Neural cell (in vitro differentiated cells): ENCODE measurements around the gene SUCLG1. TPM values are rescaled to one million over a fixed set of nuclear protein-coding genes. Genes with fewer than 3 reads are reported as not detected.

ENCODE experiments used
- H2AFZ ChIP-seq: fragments of 200-600, 300-800 bp; sonication (generic), shearing (Covaris generic); 2 replicates; pipeline ENCODE4 v1.6.0; 2014; ENCODE audit warnings: low read depth, mild to moderate bottlenecking, antibody characterized with exemption, low read length, moderate library complexity
- H3F3A ChIP-seq: fragments of 200-600 bp; shearing (Covaris generic); 2 replicates; pipeline ENCODE4 v1.6.1; 2016; ENCODE audit warnings: mild to moderate bottlenecking, moderate library complexity, mixed read lengths, antibody characterized with exemption, low read length; ENCODE audit not compliant: insufficient read depth, poor library complexity, severe bottlenecking
- H3K27ac ChIP-seq: fragments of 200-600, 300-800 bp; sonication (generic), shearing (Covaris generic); 2 replicates; pipeline ENCODE4 v1.5.1; 2014; ENCODE audit warnings: mild to moderate bottlenecking, low read length, moderate library complexity
- H3K27me3 ChIP-seq: fragments of 300-800, 200-600 bp; sonication (generic), shearing (Covaris generic); 2 replicates; pipeline ENCODE4 v1.6.0; 2014; ENCODE audit warnings: mild to moderate bottlenecking, low read depth, low read length, moderate library complexity; ENCODE audit not compliant: insufficient read depth
- H3K36me3 ChIP-seq: fragments of 300-800, 200-600 bp; sonication (generic), shearing (Covaris generic); 2 replicates; pipeline ENCODE4 v1.5.1; 2014; ENCODE audit warnings: mild to moderate bottlenecking, antibody characterized with exemption, low read length, moderate library complexity; ENCODE audit not compliant: insufficient read depth
- H3K4me2 ChIP-seq: fragments of 300-800, 200-600 bp; sonication (generic), shearing (Covaris generic); 2 replicates; pipeline ENCODE4 v1.6.0; 2014; ENCODE audit warnings: mild to moderate bottlenecking, low read length
- H3K4me3 ChIP-seq: fragments of 300-800, 200-600 bp; sonication (generic), shearing (Covaris generic); 2 replicates; pipeline ENCODE4 v1.5.1; 2014; ENCODE audit warnings: mild to moderate bottlenecking, low read length, moderate library complexity
- H3K79me2 ChIP-seq: fragments of 200-600 bp; shearing (Covaris generic); replicated peaks from 2 replicates; pipeline ENCODE4 v1.6.0; 2014; ENCODE audit warnings: mild to moderate bottlenecking, low read length, moderate library complexity; ENCODE audit not compliant: insufficient read depth
- H3K9ac ChIP-seq: fragments of 300-800, 200-600 bp; sonication (generic), shearing (Covaris generic); 2 replicates; pipeline ENCODE4 v1.6.1; 2016; ENCODE audit warnings: mild to moderate bottlenecking, low read length, mixed read lengths
- H3K9me2 ChIP-seq: fragments of 200-600 bp; shearing (Covaris generic); 2 replicates; pipeline ENCODE4 v1.6.1; 2016; ENCODE audit warnings: mild to moderate bottlenecking, low read length, mixed read lengths; ENCODE audit not compliant: insufficient read depth
- H3K9me3 ChIP-seq: fragments of 200-600, 300-800 bp; sonication (generic), shearing (Covaris generic); 2 replicates; pipeline ENCODE4 v1.6.1; 2016; ENCODE audit warnings: mild to moderate bottlenecking, mixed run types, low read length, moderate library complexity, mixed read lengths
- H4K20me1 ChIP-seq: fragments of 200-600 bp; shearing (Covaris generic); 2 replicates; pipeline ENCODE4 v1.6.1; 2016; ENCODE audit warnings: mild to moderate bottlenecking, mixed run types; ENCODE audit not compliant: insufficient read depth
- CTCF ChIP-seq: fragments of 450-650 bp; IDR thresholded peaks from 2 replicates; pipeline ENCODE4 v1.5.1; 2014; ENCODE audit warnings: antibody characterized with exemption, mild to moderate bottlenecking, moderate library complexity; ENCODE audit not compliant: poor library complexity, severe bottlenecking
- EP300 ChIP-seq: fragments of 450-650 bp; conservative IDR thresholded peaks from 2 replicates; pipeline ENCODE4 v1.6.1; 2014; ENCODE audit warnings: antibody characterized with exemption, mild to moderate bottlenecking, moderate library complexity; ENCODE audit not compliant: poor library complexity, severe bottlenecking
- EZH2 ChIP-seq: fragments of 200-600, 300-800 bp; shearing (Covaris generic), sonication (generic); IDR thresholded peaks from 2 replicates; pipeline ENCODE4 v1.6.1; 2014; ENCODE audit warnings: antibody characterized with exemption, low read length, borderline replicate concordance, mild to moderate bottlenecking; ENCODE audit not compliant: insufficient read depth, poor library complexity, severe bottlenecking
- MXI1 ChIP-seq: fragments of 450-650 bp; conservative IDR thresholded peaks from 2 replicates; pipeline ENCODE4 v1.6.1; 2014; ENCODE audit warnings: antibody characterized with exemption, mild to moderate bottlenecking; ENCODE audit not compliant: poor library complexity, severe bottlenecking
- POLR2AphosphoS5 ChIP-seq: IDR thresholded peaks from 2 replicates; pipeline ENCODE4 v1.6.1; 2012
- RAD21 ChIP-seq: fragments of 450-650 bp; conservative IDR thresholded peaks from 2 replicates; pipeline ENCODE4 v1.6.1; 2014; ENCODE audit warnings: antibody characterized with exemption, mild to moderate bottlenecking, moderate library complexity
- REST ChIP-seq: IDR thresholded peaks from 2 replicates; pipeline ENCODE4 v1.6.1; 2012; ENCODE audit warnings: borderline replicate concordance
- SMC3 ChIP-seq: fragments of 450-650 bp; conservative IDR thresholded peaks from 2 replicates; pipeline ENCODE4 v1.6.1; 2014; ENCODE audit warnings: antibody characterized with exemption, mild to moderate bottlenecking, moderate library complexity; ENCODE audit not compliant: poor library complexity
- TAF1 ChIP-seq: IDR thresholded peaks from 2 replicates; pipeline ENCODE4 v1.6.1; 2012; ENCODE audit warnings: low read depth
- polyA plus RNA-seq: library from polyadenylated mRNA; depleted of rRNA; stranded (reverse); fragments of >200 nt; gene quantifications from 2 replicates; pipeline ENCODE4 v1.2.3, GENCODE V29; 2014

The SUCLG1 gene
- polyA plus RNA-seq, 1 donor from 2014 or later = 135 TPM

- Histone ChIP-seq H3K9ac (no peak overlapping the region), H3F3A (no peaks in the 10 kb centered on the region), H3K4me3 (no peak overlapping the region), H2AFZ (no peak overlapping the region), H4K20me1 (no peaks in the 10 kb centered on the region), H3K36me3 (no peaks in the 10 kb centered on the region), H3K9me2 (no peaks in the 10 kb centered on the region), H3K27me3 (no peaks in the 10 kb centered on the region), H3K9me3 (no peaks in the 10 kb centered on the region), H3K79me2 (no peaks in the 10 kb centered on the region), H3K4me2 (no peak overlapping the region), H3K27ac (no peak overlapping the region)
- TF ChIP-seq RAD21 (no peak), CTCF (no peak), SMC3 (no peak), EZH2 (no peak), MXI1 (no peak), EP300 (no peak), REST (no peak), POLR2AphosphoS5 (no peak), TAF1 (no peak)
Observed at GRCh38 chr2:84477886-84478285, 18.8 kb upstream of the SUCLG1 start.

- Histone ChIP-seq H2AFZ (no peak overlapping the region), H3K27me3 (no peaks in the 10 kb centered on the region), H3K27ac (no peak overlapping the region), H3K4me2 (no peak overlapping the region), H3K79me2 (no peaks in the 10 kb centered on the region), H3K36me3 (no peaks in the 10 kb centered on the region), H3K9me2 (no peaks in the 10 kb centered on the region), H4K20me1 (no peaks in the 10 kb centered on the region), H3K9me3 (no peaks in the 10 kb centered on the region), H3K9ac (no peak overlapping the region), H3K4me3 (no peak overlapping the region), H3F3A (no peaks in the 10 kb centered on the region)
- TF ChIP-seq REST = no peak
- no peak for TF ChIP-seq SMC3
- TF ChIP-seq EP300 = no peak
- TF ChIP-seq RAD21 = no peak
- TF ChIP-seq POLR2AphosphoS5 = no peak
- TF ChIP-seq TAF1 = no peak
Observed at GRCh38 chr2:84474176-84474575, 15.1 kb upstream of the SUCLG1 start.
